ENCODE data around the gene MSI2. TPM values are rescaled to one million over a fixed set of nuclear protein-coding genes. Genes with fewer than 3 reads are reported as not detected.

Gene MSI2
- total RNA-seq, 6 experiments from 2014 or later: 12.0 to 22.6 (median 19.4) TPM

GRCh38 chr17:57257895-57258851 is 1.9 kb downstream of the MSI2 start:
- intact Hi-C loops (cut with DNase I): no loop called here
- WGBS (ENCODE audit: insufficient coverage, low coverage, low lambda C conversion rate, missing lambda C conversion rate): 28% methylated on average over 12 of the region's 20 CpGs
- no peak for ATAC-seq
- Histone ChIP-seq H3K4me3 (peak overlapping the region; percentile 74 to 76 (median 76)), H3K36me3 (peaks cover 0 to 13% (median 0%) of the 10 kb centered on the region in 4 donors), H3K27me3 (no peaks in the 10 kb centered on the region), H3K27ac (peak overlapping the region in 1 of 3 donors; percentile 94), H3K9me3 (no peaks in the 10 kb centered on the region), H3K4me1 (no peaks in the 10 kb centered on the region)
- TF ChIP-seq CTCF (IDR thresholded peaks at IDR 0.05): no peak
- TF ChIP-seq POLR2A (IDR thresholded peaks at IDR 0.05): no peak
- no peak for DNase-seq

GRCh38 chr17:57259306-57259705 is 3.0 kb downstream of the MSI2 start:
- 72% methylated on average over 3 of the region's 3 CpGs for WGBS (ENCODE audit: insufficient coverage, low coverage, low lambda C conversion rate, missing lambda C conversion rate)
- H3K4me3 ChIP-seq: no peak overlapping the region
- ATAC-seq: no peak
- peaks cover 0 to 13% (median 0%) of the 10 kb centered on the region in 4 donors for H3K36me3 ChIP-seq
- no peak overlapping the region for H3K27ac ChIP-seq
- intact Hi-C loops (cut with DNase I): no loop called here
- TF ChIP-seq POLR2A (IDR thresholded peaks at IDR 0.05) (no peak), CTCF (IDR thresholded peaks at IDR 0.05) (no peak)
- no peak for DNase-seq
- H3K4me1 ChIP-seq: no peaks in the 10 kb centered on the region
- H3K9me3 ChIP-seq: no peaks in the 10 kb centered on the region
- H3K27me3 ChIP-seq: no peaks in the 10 kb centered on the region

- intact Hi-C loops (cut with DNase I): no loop called here
- no peaks in the 10 kb centered on the region for H3K4me1 ChIP-seq
- DNase-seq (no peak), ATAC-seq (no peak)
- H3K27ac ChIP-seq: no peak overlapping the region
- H3K9me3 ChIP-seq: no peaks in the 10 kb centered on the region
- no peak overlapping the region for H3K4me3 ChIP-seq
- peaks cover 0 to 13% (median 0%) of the 10 kb centered on the region in 4 donors for H3K36me3 ChIP-seq
- 42% methylated on average over 4 of the region's 4 CpGs for whole genome bisulfite sequencing (ENCODE audit: insufficient coverage, low coverage, low lambda C conversion rate, missing lambda C conversion rate)
- H3K27me3 ChIP-seq: no peaks in the 10 kb centered on the region
- TF ChIP-seq CTCF (IDR thresholded peaks at IDR 0.05): no peak
- no peak for TF ChIP-seq POLR2A (IDR thresholded peaks at IDR 0.05)
These were observed 3.5 kb downstream of the MSI2 start for GRCh38 chr17:57259817-57260216.

GRCh38 chr17:57260325-57261083 is 4.2 kb downstream of the MSI2 start:
- intact Hi-C loops (cut with DNase I): no loop called here
- WGBS (ENCODE audit: insufficient coverage, low coverage, low lambda C conversion rate, missing lambda C conversion rate): 82% methylated on average over 7 of the region's 7 CpGs
- no peaks in the 10 kb centered on the region for H3K4me1 ChIP-seq
- no peaks in the 10 kb centered on the region for H3K9me3 ChIP-seq
- no peaks in the 10 kb centered on the region for H3K27me3 ChIP-seq
- H3K4me3 ChIP-seq: no peak overlapping the region
- no peak for ATAC-seq
- no peak for TF ChIP-seq CTCF (IDR thresholded peaks at IDR 0.05)
- TF ChIP-seq POLR2A (IDR thresholded peaks at IDR 0.05): no peak
- no peak for DNase-seq
- H3K27ac ChIP-seq: no peak overlapping the region
- H3K36me3 ChIP-seq: peaks cover 0 to 13% (median 0%) of the 10 kb centered on the region in 4 donors

All from right lobe of liver (tissue), 6 donors.